Dermis microvascular lymphatic vessel endothelial cell (primary cell): ENCODE results near the gene PARD3. TPM values are rescaled to one million over a fixed set of nuclear protein-coding genes. Genes with fewer than 3 reads are reported as not detected.
"Not testable (repeated sequence)": the region's sequence is repeated elsewhere in the genome, so short reads cannot be mapped to it uniquely, and the experiment has no call there.

Source experiments
- DNase-seq, 2 donors: peaks; one replicate each; pipeline versions ENCODE4 v3.0.0 to v3.0.0-alpha.2; 2010; ENCODE audit warnings: low read depth in 2 of 2
- total RNA-seq: library from RNA; depleted of rRNA; stranded (reverse); fragments of >200 nt; gene quantifications from 2 replicates; pipeline ENCODE4 v1.2.1, GENCODE V29; 2014

Gene PARD3
- total RNA-seq, 1 donor from 2014 or later: 22.6 TPM

GRCh38 chr10:34281661-34282582, 533.2 kb downstream of the PARD3 start:
- DNase-seq: no peak

GRCh38 chr10:34280599-34281374, 534.3 kb downstream of the PARD3 start:
- DNase-seq: peak; percentile 29 to 92

GRCh38 chr10:34275626-34276130, 539.4 kb downstream of the PARD3 start:
- DNase-seq: no peak

- DNase-seq: no peak
Observed at GRCh38 chr10:34274906-34275305, 540.2 kb downstream of the PARD3 start.

GRCh38 chr10:34273340-34273739, 541.8 kb downstream of the PARD3 start:
- no peak for DNase-seq

- DNase-seq: no peak
Observed at GRCh38 chr10:34272316-34272715, 542.8 kb downstream of the PARD3 start.

GRCh38 chr10:34268410-34268809, 546.7 kb downstream of the PARD3 start:
- DNase-seq: not testable (repeated sequence)

- peak in 1 of 2 donors; percentile 13 for DNase-seq
Observed at GRCh38 chr10:34262985-34263384, 552.1 kb downstream of the PARD3 start.

- no peak for DNase-seq
Observed at GRCh38 chr10:34260904-34261303, 554.2 kb downstream of the PARD3 start.

- no peak for DNase-seq
Observed at GRCh38 chr10:34256216-34256615, 558.9 kb downstream of the PARD3 start.

GRCh38 chr10:34255035-34255434, 560.1 kb downstream of the PARD3 start:
- DNase-seq: no peak

GRCh38 chr10:34254596-34254995, 560.5 kb downstream of the PARD3 start:
- DNase-seq: peak; percentile 54 to 91

- DNase-seq: no peak
Observed at GRCh38 chr10:34252111-34252510, 563.0 kb downstream of the PARD3 start.

- no peak for DNase-seq
Observed at GRCh38 chr10:34251177-34251576, 563.9 kb downstream of the PARD3 start.

GRCh38 chr10:34250722-34251121, 564.4 kb downstream of the PARD3 start:
- peak in 1 of 2 donors; percentile 19 for DNase-seq

- DNase-seq: no peak
Observed at GRCh38 chr10:34249634-34250033, 565.5 kb downstream of the PARD3 start.

- no peak for DNase-seq
Observed at GRCh38 chr10:34247560-34247959, 567.5 kb downstream of the PARD3 start.

- no peak for DNase-seq
Observed at GRCh38 chr10:34244756-34245484, 570.2 kb downstream of the PARD3 start.

- DNase-seq: no peak
Observed at GRCh38 chr10:34241226-34242000, 573.7 kb downstream of the PARD3 start.

- no peak for DNase-seq
Observed at GRCh38 chr10:34240039-34240438, 575.1 kb downstream of the PARD3 start.
